DMS79 treated with DMSO at 0.1 percent for 48 hours (cell line): ENCODE measurements around the gene DNAJB8.

Experiments used
- DNase-seq: peaks from one replicate; lab custom pipeline; 2025; lab: John Stamatoyannopoulos, UW

Gene DNAJB8

DNA sequence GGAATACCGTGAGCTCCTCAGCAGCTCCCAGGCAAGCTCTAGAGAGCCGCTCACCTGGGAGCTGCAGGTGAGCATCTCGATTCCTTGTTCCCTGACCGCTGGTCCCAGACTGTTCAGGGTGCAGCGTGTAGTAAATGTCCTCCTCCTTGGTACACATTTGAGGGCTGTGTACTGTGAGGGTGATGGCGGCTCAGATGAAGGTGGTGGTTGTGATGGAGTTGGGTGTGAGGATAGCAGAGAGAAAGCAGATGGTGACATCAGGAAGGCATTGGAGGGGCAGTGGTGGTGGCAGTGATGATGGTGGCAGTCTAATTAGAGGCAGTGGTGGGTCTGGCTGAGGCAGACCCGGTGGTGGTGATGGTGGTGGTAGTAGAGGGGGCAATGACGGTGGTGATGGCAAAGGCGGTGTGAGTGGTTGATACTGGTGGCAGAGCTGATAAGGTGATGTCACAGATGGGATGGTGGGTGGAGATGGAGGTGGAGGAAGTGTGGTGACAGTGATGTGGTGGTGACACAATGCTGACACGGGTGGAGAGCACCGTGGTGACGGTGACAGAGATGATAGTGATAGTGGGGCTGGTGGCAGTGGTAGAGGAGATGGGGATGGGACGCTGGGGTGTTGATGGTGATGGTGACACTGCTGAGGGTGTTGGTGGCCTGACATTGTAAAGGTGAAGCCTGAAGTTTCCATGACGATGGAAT, at the start of gene DNAJB8:
DNAJB8 (minus strand) TSS at position 51 of the 702 bp plus-strand sequence. CDS start 3,645 bp downstream, outside the sequence.
- DNase-seq = no peak

DNA sequence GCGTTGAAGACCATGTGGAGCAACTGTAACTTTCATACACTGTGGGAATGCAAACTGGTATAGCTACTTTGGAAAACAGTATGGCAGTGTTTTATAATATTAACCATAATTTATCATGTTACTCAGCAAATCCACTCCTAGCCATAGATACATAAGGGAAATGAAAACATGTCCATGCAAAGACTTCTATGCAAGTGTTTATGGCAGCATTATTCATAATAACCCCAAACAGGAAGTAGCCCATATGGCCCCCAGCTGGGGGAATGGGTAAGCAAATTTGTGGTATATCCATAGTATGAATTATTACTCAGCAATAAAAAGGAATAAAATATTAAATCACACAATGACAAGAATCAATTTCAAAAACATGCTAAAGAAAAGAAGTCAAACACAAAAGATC, 49.3 kb upstream of the DNAJB8 start:
- no peak for DNase-seq

DNA sequence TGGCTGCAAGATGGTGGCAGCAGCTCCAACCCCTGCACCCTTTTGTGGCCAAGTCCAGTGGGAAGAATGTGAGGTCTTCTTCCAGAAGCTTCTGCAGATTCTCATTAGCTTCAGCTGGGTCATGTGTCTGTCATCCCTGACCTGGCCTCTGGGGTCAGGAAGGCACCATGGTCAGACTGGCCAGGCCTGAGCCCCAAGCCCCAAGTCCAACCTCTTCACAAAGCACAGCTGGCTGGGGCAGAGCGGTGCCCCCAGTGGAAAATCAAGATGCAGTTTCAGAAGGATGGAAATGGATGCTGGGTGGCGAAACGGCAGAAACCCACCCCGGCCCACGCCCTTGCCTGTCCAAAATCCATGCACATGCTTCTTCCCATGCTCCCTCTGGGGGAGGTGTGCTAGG, 42.2 kb upstream of the DNAJB8 start:
- no peak for DNase-seq

DNA sequence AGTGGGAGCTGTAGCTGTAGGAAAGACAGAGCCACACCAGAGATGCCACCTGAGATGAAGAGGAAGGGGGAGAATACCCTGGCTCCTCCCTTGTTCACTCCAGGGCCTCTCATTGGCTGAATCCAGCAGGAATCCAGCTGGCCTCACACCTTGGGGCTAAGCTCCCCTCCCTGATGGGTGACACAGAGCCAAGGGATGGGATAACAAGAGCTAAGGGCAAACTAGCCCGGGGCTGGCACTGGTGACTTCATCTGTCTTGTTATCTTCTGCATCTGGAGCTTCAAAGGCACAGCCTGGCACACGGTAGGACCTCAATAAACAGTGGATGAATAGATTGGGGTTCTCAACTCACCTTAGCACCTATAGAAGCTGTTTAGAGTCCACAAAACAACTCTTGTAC, 40.1 kb upstream of the DNAJB8 start:
- DNase-seq = no peak

DNA sequence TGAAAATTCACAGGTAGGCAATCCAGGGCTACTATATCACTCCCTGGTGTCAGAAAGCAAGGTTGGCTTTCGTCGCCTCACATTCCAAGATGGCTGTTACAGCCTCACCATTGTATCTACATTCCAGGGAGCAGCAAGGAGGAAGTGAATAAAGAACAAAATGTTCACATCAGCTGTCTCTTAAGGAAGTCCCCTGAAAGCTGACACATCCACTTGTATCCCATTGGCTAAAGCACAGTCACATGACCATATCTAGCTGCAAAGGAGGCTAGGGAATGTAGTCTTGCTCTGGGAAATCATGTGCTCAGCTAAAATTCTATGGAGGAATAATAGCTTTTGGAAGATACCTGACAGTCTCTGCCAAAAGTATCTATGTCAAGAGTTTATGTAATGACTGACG, 39.1 kb upstream of the DNAJB8 start:
- no peak for DNase-seq

DNA sequence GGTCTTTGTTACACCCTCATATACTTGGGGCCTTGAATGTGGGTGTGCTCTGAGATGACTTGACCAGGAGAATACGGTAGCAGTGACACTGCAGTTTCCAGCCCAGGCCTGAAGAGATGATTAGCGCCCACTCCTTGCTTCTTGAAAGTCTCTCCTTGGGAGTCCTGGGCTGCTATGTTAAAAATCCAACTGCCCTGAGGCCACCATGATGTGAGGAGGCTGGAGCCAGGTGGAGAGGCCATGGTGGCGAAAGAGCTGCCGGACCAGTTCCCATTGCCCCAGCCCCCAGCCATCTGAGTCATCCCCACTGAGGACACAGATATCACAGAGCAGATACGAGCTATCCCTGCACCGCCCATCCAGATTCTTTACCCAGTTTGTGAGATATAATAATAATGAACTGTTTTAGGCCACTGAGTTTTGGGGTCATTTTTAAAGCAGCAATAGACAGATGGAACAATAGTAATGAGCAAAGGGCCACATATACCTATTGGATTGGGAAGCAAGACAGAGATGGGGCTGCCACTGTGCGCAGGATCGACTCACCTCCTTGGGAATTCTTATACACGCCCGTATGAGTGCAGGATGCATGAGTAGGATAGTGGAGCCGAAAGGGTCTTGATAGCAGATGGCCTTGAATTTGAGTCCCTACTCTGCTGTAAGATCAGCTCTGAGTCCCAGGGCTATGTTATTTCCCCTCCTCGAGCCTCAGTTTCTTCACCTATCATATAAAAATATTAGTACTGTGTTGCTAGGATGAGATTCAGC, 38.5 kb upstream of the DNAJB8 start:
- no peak for DNase-seq

DNA sequence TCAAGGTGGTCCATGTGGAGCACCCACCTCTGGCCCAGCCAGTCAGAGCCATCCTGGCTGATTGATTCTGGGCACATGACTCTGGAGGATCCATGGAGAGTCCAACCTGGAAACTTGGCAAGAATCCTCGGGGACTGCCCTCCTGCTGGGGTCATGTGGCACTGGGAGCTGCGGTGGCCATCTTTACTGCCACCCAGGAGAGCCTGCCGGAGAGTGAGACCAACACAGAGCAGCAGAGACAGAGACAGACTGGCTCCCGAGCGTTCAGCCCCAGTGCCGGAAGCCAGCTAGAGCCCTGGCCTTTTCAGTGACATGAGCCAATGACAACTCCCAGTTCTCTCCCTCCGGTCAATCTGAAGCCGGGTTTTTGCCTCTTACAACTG, 37.8 kb upstream of the DNAJB8 start:
- no peak for DNase-seq

DNA sequence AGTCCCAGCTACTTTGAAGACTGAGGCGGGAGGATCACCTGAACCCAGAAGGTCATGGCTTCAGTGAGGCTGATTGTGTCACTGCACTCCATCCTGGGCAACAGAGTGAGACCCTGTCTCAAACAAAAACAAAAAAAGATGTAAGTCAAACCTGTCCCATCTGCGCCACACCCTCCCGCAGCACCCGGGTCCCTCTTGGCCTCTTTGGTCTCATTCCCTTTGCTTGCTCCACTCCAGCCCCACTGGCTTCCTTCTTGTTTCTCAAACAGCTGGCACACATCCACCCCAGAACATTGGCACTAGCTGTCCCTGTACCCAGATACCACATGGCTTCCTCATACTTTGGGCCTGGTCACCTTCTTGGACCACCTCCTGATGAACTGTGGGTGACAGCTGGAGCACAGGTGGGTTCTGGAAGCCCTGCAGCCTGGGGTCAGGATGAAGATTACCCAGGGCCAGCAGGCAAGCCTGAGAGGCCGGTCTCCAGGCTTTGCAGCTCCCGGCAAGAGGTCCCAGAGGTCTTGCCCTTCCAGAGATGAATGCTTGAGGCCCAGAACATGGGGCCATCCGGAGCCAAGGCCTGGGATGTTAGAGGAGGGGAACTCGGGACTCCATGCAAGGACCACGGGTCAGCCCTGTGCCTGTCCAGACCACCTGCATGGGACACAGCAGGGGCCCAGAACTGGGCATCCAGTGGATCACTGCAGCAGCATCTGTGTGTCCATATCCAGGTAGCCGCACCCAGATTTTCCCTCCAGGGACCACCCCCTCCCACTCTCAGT, 37.3 kb upstream of the DNAJB8 start:
- no peak for DNase-seq

DNA sequence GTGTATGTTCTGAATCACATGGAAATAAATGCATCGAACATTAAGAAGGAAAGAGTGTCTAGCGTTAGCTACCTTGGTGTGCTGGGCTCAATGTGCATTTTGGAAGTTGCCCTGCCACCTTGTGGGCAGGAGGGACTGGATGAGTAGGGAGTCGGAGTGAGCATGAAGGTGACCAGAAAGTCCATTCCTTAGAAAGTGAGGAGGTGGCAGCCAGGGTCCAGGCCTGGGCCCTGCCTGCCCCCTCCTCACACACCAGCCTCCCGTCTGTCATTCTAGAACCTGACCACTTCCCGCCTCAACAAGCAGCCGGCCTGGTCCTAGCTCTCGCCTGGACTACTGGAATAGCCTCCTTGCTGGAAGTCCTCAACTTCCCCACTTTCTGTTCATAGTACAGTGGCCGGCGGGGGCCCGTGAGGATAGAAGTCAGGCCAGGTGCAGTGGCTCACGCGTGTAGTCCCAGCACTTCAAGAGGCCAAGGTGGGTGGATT, 36.5 kb upstream of the DNAJB8 start:
- no peak for DNase-seq

DNA sequence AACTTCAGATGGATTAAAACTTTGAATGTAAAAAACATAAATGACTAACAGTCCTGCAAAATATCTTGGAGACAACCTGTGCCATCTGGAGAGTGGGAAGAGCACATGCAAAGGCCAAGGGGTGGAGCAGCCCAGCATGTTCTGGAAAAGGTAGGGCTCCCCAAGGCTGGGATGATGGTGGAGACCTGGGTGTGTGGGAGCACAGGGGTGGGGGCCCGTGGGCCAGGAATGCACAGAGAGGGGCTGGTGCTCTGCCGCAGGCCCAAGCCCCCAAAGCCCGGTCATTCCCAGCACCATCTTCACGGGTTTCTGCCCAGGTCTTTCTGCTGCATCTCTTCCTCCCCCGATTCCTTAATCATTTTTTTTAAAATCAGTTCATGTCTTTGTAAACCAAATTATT, 36.0 kb upstream of the DNAJB8 start:
- DNase-seq = no peak

DNA sequence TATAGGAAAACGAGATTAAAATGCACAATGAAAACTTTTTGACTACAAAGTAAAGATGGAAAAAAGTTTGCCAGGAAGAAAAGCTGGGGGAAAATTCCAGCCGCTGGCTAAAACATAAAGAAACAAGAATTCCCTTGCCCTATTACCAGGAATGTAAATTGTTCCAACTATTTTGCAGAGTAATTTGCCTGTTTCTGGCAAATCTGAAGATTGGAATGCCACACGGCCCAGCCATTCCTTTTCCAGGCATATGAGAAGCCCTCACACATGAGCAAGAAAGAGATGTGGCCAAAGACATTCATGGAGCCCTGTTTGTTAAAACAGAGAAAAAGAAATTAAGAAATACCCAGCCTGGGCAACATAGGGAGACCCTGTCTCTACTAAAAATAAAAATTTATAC, 34.7 kb upstream of the DNAJB8 start:
- no peak for DNase-seq

DNA sequence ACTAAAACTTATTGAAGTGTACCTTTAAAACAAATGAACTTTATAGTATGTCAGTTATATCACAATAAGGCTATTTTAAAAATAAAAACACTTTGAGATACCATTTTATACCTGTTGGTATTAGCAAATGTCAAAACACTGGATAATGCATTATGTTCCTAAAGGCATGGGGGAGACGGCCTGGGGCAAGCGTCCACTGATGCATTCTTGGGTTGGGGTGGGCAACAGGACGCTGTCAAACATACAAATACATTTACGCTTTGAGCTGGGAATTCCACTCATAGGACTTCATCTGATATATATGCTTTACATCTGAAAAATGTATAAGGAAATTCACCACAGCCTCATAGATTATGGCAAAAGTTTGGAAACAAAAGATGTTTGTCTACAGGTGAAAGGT, 33.9 kb upstream of the DNAJB8 start:
- DNase-seq = no peak

DNA sequence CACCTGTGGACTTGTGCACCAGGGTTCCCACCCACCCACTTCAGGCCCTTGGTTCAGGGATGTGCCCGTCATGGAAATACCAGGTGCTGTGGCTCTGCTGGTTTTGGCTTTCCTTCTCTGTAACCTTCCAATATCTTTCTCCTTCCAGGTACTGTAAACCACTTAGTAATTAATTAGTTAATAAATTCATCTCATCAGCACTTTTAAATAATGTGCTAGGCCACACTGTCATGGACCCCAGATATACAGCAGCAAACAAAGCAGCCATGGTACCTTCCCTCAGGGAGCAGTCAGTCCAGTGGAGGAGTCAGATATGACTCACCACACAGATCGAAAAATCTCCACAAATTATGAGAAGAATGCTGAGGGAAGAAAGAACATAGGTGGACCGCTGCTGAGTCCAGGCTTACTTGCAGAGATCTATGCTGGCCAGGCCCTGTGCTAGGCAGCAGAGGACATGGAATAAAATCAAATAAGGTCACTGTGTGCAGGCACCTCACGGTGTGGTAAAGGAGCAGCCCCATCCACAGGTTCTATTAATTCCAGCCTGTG, 33.1 kb upstream of the DNAJB8 start:
- DNase-seq = no peak

DNA sequence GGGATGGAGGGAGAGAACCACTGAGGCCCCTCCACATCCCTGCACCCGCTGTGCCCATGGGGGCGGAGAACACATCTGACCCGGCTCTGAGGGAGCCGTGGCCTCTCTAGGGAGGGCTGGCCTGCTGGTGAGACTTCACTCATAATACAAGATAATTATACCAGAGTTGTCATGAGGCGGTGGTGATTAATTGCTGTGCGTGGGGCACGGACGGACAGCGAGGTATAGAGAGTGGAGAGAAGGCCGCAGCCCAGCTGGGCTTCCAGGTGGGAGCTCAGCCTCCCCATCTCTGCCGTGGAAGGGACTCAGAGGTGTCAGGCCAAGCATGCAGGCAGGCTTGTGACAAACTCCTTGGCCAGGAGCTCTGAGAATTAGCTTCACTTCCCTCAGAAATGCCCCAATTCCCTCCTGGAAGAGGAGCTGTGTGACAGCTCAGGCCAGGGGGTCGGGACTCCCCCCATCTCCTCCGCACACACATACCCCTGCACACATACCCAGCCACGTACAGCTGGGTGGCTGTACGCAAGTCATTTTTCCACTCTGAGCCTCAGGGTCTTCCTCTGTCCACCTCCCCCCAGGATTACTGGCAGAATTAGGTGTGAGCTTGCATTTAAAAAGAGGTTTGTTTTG, 32.3 kb upstream of the DNAJB8 start:
- no peak for DNase-seq

DNA sequence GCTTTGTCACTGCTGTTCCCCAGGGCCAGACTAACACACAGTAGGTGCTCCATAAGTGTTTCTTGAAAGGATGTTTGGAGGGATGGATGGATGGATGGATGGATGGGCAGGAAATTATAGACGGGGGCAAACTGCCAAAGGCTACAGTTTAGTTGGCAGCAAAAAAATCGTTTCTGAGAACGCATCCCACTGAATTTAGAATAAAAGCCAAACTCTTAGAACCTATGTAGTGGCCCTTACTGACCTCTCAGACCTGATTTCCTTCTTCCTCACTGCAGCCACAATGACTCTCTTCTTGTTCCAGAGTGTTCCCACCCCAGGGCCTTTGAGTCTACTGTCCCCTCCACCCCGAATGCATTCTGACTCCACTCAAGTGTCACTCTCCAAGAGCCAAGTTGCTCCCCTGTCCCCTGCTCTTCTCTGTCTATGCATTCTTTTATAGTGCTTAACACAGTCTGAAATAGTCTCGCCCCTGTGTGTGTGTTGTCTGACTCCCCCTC, 31.5 kb upstream of the DNAJB8 start:
- peak; percentile 64 for DNase-seq

DNA sequence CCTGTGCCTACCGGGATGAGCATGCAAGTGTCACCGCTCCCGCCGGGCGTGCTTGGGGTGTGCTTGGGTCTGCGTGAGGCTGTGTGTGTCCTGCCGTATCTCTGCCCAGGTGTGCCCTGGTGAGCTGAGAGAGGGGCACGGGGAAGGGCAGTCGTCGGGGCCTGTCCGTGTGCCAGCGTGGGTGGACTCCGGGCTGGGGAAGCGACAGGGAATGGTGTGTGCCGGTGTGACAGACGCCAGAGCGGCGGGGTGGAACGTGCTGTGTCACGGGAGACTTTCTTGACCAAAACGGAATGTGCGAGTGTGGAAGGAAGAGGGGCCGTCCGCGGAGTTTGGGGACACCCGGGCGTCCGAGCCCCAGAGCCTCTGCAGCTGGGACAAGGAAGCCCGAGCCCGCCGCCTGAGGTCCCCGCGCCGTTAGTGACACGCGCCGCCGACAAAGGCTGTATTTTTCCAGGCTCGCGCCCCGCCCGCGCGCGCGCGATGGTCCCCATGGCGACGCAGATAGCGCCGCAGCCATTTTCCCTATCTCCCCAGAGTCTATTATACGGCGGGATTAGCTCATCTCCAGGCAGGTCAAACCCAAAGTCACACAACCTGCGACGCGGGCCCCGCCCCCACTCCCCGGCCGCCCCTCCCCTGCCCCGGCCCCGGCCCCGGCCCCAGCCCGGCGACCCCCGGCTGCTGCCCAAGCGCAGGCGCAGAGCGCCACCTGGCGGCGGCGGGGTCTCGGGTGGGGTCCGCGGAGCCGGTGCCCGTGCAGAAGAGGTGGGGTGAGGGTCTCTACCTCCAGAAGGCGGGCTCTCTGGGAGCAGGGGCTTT, 30.8 kb upstream of the DNAJB8 start:
- peak; percentile 79 for DNase-seq

DNA sequence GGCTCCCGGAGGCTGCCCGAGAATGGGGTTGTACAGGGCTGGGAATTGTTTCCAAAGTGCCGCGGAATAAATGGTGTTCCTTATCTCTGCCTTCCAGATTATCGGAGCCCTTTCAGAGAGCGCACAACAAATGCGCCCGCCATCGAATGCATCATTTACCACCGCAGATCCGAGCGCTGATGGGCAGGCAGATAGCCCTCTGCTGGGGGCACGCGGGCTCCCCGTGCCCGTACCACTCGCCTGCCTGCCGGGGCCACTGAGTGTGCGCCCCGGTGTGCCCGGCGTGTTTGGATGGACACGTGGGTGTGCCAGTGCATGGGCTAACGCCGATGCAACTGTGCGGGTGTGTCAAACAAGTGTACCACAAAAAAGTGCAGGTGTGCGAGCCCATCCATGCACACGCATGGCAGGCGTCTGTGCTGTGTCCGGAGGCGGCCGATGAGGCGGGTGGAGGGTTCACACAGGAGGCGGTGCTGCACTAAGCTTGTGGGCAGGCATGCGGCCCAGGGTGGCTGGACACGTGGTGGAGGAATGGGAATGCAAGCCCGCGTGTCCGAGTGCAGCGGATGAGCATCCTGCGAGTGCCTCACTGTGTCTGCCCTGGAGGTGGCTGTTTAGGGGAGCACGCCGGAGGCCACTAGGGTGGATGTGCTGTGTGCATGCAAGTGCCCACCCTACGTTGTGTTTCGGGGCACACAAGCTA, 30.1 kb upstream of the DNAJB8 start:
- no peak for DNase-seq

DNA sequence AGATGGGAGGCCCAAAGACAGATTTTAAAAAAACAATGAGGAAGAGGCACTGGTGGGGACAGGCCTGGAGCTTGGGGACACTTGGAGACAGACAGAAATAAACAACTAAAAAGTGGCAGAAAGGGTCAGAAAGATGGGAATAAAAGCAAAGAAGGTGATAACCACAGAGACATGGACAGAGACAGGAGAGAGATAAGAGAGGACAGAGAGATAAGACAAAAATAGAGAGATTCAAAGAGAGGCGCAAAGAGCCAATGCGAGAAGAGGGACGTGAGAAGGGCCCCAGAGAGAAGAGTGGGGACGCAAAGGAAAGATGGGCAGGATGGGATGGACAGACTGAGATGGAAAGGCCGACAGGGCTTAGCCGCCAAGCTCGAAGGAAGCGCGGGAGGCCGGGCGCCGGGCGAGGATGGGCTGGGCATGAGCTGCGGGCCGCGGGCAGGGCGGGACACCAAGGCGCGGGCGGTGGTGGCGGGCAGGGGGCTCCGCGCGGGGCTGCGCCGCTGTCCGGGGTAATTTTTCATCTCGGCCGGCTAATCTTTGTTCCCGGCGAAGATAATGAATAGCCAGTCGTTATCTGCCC, 29.4 kb upstream of the DNAJB8 start:
- no peak for DNase-seq

DNA sequence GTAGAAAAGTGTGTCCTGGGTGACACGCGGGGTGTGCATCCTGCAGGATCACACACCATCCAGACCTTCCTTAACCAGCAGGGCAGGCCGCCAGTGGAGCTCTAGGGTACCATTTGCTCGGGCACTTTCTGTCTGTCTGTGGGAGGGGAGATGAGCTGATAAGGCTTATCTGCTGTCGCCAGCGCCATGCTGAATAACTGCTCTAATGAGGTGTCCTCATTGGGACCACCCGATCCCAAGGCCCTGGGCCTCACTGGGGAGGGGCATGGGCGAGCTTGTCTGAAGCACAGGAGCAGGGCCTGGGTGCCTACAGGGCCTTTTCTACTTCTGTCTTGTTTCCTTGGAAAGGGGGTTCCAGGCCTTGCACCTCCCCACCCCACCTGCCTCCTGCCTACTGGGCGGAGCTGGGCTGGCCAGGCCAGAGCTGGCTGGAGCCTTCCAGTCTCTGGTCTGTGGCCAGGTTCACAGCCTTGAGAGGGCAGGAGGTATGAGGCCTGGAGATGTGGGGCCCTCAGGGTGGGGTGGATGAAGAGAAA, 28.8 kb upstream of the DNAJB8 start:
- DNase-seq = no peak

DNA sequence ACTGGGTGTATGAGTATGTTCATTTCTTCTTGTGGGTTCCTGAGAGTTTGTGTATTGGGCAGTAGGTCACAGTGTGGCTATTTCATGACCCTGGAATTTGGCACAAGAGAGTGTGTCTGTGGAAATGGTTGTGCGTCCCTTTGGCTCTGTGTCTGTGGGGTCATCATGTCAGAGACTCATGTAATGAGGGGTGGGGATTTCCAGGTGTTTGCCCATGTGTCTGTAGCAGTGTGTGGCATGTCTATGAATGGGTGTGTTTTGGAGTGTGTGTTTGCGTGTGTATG, 27.6 kb upstream of the DNAJB8 start:
- no peak for DNase-seq
